GM12874 (cell line): Measurements from ENCODE around the gene RIMS4.

Experiments
- TF ChIP-seq, protein P1 (sequence below): IDR thresholded peaks from 2 replicates; pipeline ENCODE4 v1.5.1; 2011; ENCODE audit warnings: low read depth, mild to moderate bottlenecking, control low read depth, low read length, moderate library complexity; ENCODE audit not compliant: insufficient read depth

The RIMS4 gene

DNA sequence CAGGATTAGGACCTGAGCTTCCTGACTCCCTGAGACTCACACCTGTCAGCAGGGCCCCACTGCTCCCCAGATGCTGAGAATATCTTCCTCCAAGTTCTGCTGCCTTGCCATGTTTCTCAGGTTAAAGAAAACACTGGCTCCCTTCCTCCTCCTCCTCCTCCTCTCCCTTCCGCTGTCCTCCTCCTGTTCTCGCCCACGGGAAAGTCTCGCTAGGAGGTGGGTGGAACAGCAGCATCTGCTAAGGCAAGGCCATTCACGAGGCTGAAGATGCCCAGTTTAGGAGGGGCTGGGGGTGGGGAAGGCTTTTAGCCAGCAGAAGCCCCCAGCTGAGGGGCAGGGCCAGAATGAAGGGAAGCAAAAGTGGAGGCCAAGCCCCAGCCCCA, 40.9 kb downstream of the RIMS4 start:
- TF ChIP-seq, protein P1, sequence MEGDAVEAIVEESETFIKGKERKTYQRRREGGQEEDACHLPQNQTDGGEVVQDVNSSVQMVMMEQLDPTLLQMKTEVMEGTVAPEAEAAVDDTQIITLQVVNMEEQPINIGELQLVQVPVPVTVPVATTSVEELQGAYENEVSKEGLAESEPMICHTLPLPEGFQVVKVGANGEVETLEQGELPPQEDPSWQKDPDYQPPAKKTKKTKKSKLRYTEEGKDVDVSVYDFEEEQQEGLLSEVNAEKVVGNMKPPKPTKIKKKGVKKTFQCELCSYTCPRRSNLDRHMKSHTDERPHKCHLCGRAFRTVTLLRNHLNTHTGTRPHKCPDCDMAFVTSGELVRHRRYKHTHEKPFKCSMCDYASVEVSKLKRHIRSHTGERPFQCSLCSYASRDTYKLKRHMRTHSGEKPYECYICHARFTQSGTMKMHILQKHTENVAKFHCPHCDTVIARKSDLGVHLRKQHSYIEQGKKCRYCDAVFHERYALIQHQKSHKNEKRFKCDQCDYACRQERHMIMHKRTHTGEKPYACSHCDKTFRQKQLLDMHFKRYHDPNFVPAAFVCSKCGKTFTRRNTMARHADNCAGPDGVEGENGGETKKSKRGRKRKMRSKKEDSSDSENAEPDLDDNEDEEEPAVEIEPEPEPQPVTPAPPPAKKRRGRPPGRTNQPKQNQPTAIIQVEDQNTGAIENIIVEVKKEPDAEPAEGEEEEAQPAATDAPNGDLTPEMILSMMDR, result no peak

DNA sequence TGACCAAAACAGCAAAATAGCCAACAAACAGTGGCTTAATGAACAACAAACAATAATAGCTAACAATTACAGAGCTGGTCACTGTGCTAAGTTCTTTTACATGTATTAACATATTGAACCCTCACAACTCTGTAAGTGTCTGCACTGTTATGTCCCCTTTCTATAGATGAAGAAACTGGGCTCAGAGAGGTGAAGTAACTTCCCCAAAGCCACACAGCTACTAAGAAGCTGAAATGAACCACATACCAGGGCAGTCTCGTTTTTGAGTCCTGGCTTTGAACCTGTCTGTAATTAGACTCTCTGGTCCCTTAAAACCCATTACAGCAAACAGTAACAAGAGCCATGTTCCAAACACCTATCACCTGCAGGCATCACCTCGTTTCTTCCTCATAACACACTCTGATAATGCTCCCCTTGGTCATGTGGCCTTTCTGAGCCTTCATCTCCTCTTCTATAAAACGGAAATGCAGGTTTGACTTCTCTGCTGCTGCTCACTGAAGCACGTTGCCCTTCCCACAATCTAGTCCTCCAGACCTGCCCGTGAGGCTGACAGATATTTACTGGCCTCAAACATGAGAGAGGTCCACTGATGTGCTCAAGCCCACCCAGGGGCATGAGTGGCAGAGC, 41.4 kb downstream of the RIMS4 start:
- TF ChIP-seq, protein P1, result no peak

DNA sequence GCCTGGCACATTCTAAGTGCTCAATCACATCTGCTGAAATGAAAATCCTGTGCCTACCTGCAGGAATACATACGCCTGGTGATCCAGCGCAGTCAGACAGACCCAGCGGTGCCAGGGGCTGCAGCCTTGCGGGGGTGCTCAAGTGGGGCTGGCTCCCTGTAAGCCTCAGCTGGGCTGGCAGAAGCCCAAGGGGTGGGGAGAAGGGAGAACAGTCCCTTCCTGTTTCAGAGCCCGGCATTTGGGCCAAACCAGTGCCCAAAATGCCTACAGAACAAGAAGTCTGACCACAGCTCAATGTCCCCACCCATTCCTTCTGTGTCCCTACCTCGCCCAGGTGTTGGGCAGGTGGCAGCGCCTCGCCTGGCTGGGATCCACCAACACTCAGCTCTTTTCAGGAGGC, 42.1 kb downstream of the RIMS4 start:
- TF ChIP-seq, protein P1, result no peak

DNA sequence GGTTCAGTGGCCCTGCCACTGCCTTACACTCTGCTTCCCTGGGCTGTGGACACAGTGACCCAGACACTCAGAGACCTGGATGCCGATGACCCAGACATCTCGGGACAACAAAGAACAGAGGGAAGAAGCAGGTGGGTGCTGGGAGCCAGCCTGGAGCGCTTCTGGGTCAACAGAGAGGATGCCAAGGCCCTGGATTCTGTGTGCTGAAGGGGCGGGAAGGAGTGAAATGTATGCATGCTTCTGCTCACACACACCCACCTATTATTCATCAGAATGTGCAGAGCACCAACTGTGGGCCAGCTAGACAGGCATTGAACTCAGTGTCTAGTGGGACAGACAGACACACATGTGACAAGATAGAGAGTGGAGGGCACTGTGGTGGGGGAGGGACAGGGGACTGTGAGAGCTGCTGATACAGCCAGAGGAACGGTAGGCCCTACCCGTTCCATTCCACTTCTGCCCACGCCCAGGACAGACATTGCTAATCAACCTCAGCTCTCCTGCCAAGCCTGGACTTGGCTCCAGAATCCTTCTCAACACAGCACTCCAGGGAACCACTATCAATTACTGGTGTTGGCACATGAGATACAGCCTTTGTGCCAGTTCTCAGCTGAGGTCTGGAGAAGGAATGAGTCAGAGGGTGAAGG, 44.5 kb downstream of the RIMS4 start:
- TF ChIP-seq, protein P1, result no peak

DNA sequence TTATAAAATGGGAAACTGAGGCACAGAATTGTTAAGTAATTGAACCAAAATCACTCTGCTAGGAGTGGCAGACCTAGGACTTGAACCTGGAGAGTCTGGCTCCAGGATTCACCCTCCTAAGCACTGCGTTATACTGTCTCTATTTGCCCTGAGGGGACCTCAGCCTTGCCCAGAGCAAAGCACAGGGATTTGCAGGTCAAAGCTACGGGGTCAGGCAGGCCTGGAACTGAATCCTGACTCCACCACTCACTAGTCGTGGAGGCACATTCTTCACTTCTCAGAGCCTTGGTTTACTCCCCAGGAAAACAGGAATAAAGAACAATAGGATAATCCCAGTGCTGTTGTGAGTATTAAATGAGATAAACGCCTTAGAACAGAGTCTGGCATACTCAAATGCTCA, 45.3 kb downstream of the RIMS4 start:
- TF ChIP-seq, protein P1, result no peak

DNA sequence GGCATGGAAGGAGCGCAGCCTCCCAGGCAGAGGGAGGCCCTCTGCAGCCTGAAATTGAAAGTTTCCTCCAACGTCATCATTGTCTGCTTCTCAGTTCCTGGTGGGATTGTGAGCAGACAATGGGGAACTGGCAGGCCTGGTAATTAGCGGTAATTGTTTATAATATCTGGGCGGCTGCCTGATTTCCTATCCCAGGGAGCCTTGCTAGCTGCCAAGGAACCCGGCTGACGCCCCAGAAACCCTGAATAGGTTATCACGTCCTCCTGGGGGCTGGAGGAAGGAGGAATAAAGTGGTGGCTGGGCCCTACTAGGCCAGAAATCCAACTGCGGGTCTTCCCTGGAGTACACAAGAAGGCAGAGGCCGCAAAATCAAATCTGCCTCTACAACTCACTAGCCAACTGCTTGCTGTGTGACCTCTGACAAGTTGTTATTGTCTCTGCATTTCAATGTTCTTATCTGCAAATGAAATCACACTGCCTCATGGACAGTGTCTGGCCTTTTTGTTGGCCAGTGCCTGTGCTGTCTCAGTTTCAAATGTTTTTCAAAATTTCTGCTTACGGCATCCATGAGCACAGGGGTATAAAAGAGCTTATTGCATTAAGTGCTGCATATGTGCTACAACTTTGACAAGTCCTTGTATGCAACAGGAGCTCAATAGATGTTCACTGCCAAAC, 47.7 kb downstream of the RIMS4 start:
- TF ChIP-seq, protein P1, result no peak

DNA sequence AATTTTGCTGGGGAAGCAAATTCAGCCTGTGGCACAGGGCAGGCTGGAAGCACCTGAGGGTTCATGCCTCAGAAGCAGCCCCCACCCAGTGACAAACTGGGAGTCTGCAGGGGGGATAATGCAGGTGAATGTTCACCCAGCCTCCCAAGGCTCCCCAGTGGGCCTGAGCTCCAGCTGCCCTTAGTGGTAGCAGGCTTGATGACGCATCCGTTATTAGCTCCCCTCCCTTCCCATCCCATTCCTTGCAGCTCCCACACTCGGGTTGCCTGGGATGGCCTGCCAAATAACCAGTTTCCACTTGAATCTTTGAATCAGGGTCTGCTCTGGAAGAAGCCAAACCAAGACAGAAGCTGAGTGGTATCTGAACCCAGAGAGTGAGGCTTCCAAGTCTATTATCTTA, 48.9 kb downstream of the RIMS4 start:
- TF ChIP-seq, protein P1, result no peak
